Osteocyte (in vitro differentiated cells): ENCODE data around the gene ZBTB18. TPM values are rescaled to one million over a fixed set of nuclear protein-coding genes. Genes with fewer than 3 reads are reported as not detected.

Experiments used
- DNase-seq: peaks from one replicate; pipeline ENCODE4 v3.0.0; 2021; ENCODE audit warnings: mixed read lengths; ENCODE audit not compliant: unreplicated experiment; ENCODE audit errors: extremely low spot score
- H3K27ac Mint-ChIP-seq: one replicate; pipeline ENCODE4 v1.8.0; 2021; ENCODE audit warnings: mild to moderate bottlenecking, mixed read lengths; ENCODE audit not compliant: unreplicated experiment
- H3K27me3 Mint-ChIP-seq: one replicate; pipeline ENCODE4 v1.8.0; 2021; ENCODE audit warnings: mixed read lengths; ENCODE audit not compliant: unreplicated experiment
- H3K36me3 Mint-ChIP-seq: one replicate; pipeline ENCODE4 v1.8.0; 2021; ENCODE audit warnings: mixed read lengths; ENCODE audit not compliant: unreplicated experiment
- H3K4me1 Mint-ChIP-seq: one replicate; pipeline ENCODE4 v1.8.0; 2021; ENCODE audit warnings: mixed read lengths; ENCODE audit not compliant: unreplicated experiment
- H3K4me3 Mint-ChIP-seq: one replicate; pipeline ENCODE4 v1.8.0; 2021; ENCODE audit warnings: mild to moderate bottlenecking, moderate library complexity, mixed read lengths; ENCODE audit not compliant: unreplicated experiment
- H3K9me3 Mint-ChIP-seq: one replicate; pipeline ENCODE4 v1.8.0; 2021; ENCODE audit warnings: mixed read lengths; ENCODE audit not compliant: unreplicated experiment
- total RNA-seq: library from RNA; stranded (reverse); gene quantifications from 2 replicates; pipeline ENCODE4 v1.2.1, GENCODE V29; 2021
- TF ChIP-seq, protein P1 (sequence below): fragments of 200-600 bp; sonication (generic); IDR thresholded peaks from 2 replicates; pipeline ENCODE4 v1.5.0; 2021; ENCODE audit warnings: antibody characterized with exemption, mild to moderate bottlenecking, moderate library complexity

The ZBTB18 gene
- total RNA-seq, 1 donor from 2014 or later = 24.2 TPM

DNA sequence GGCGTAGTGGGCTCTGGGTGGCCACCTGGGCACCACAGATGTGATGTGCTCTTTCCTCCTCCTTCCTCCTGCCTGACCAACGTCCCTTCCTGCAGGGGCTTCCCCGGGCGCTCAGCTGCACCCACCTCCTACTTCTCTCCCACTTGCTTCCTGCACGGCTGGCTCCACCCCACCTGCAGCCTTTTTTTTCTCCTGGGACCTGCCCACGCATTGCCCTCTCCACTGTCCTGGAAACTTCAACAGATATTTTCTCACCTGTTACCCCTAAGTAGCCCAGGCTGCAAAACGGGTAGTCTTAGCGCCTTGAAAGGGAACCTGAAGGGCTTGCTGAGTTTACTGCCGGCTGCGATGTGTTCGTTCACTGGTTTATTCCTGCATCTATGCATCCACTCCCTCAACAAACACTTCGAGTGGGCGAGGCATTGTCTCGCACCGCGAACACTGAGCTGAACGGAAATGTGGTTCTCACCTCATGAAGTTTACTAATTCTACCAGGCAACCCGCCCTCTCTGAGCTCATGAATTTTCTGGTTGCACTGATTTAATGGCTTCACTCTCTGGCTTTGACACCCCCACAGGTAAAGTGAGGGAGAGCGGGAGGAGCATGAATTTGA is 23.6 kb downstream of the ZBTB18 start:
- Mint-ChIP-seq H3K4me3 (no peak overlapping the region), H3K9me3 (no peaks in the 10 kb centered on the region), H3K27me3 (no peaks in the 10 kb centered on the region), H3K4me1 (peaks cover 6% of the 10 kb centered on the region), H3K36me3 (no peaks in the 10 kb centered on the region), H3K27ac (no peak overlapping the region)
- TF ChIP-seq, protein P1, sequence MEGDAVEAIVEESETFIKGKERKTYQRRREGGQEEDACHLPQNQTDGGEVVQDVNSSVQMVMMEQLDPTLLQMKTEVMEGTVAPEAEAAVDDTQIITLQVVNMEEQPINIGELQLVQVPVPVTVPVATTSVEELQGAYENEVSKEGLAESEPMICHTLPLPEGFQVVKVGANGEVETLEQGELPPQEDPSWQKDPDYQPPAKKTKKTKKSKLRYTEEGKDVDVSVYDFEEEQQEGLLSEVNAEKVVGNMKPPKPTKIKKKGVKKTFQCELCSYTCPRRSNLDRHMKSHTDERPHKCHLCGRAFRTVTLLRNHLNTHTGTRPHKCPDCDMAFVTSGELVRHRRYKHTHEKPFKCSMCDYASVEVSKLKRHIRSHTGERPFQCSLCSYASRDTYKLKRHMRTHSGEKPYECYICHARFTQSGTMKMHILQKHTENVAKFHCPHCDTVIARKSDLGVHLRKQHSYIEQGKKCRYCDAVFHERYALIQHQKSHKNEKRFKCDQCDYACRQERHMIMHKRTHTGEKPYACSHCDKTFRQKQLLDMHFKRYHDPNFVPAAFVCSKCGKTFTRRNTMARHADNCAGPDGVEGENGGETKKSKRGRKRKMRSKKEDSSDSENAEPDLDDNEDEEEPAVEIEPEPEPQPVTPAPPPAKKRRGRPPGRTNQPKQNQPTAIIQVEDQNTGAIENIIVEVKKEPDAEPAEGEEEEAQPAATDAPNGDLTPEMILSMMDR = no peak
- peak; percentile 56 for DNase-seq

DNA sequence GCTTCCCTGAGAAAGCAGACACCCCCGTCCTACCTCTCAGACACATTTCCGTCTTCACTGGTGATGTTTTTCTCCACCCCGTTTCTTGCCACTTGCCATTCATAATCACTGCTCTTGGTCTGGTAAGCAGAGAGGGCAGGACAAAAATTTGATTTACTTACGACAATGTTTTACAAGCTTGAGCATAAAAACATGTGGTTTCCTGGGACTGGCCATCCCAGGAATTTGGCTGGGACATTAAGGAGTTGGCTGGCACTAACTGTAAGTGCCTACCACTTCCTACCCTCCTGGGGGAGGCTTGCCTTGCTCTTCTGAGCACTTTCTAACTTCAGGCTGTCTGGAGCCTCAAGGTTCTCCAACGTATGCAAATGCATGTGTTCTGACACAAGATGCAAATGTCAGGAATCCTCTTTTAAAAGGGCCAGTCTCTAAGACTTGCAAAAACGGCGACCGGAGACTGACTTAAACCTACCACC is 24.2 kb downstream of the ZBTB18 start:
- Mint-ChIP-seq H3K4me3 (no peak overlapping the region), H3K9me3 (no peaks in the 10 kb centered on the region), H3K36me3 (no peaks in the 10 kb centered on the region), H3K27ac (no peak overlapping the region), H3K4me1 (peaks cover 6% of the 10 kb centered on the region), H3K27me3 (no peaks in the 10 kb centered on the region)
- TF ChIP-seq, protein P1 = no peak
- no peak for DNase-seq

DNA sequence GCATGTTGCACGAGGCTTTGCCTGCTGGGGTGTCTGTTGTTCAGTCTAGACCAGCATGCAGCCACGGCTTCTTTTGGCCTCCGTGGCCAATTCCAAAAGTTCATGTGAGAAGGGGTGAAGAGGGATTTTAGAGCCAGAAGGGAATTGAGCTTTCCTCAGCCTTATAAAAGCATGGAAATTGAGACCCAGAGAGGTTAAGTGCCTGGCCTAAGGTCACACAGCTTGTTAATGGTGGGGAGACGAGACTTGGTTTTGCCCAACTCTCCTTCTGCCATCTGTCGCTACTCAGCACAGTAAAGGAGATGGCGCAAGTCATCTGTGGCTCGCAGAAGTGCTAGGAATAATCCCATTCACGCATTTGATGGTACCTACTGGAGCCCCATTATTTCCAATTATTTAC is 25.7 kb downstream of the ZBTB18 start:
- Mint-ChIP-seq H3K27ac (no peak overlapping the region), H3K4me1 (peaks cover 6% of the 10 kb centered on the region), H3K9me3 (no peaks in the 10 kb centered on the region), H3K27me3 (peaks cover under 1% of the 10 kb centered on the region), H3K4me3 (no peak overlapping the region), H3K36me3 (no peaks in the 10 kb centered on the region)
- no peak for DNase-seq
- TF ChIP-seq, protein P1 = no peak

DNA sequence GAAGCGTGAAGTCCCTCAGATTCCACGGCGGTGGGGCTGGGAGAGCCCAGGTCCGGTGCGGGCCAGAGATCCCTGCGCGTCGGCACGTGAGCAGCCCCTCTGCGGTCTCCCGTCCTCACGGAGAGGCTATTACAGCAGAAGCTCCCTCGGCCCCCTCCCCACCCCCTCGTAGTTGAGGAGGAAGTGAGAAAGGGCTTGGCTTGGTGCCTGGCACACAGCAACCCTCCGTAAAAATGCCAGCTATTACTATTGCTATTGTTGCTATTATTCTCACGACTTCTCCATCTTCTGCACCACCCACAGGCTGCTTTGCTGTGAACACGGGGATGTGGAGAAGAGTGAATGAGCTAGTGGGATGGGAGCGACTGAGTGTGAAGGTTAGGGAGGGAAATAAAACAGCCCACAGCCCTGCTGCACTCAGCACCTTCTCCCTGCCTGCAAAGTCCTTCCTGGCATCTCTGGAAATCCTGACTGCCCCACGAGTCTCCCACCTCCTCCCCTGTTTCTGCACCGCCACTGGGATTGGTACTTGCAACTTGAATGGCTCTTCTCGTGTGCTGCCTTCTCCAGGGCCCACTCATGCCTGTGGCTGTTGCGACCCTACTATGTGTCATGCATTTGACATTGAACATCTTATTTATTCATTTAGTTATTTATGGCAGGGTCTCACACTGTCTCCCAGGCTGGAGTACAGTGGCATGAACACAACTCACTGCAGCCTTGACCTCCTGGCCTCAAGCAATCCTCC is 26.6 kb downstream of the ZBTB18 start:
- TF ChIP-seq, protein P1 = no peak
- H3K4me3 Mint-ChIP-seq = no peak overlapping the region
- peaks cover 6% of the 10 kb centered on the region for H3K4me1 Mint-ChIP-seq
- peaks cover 9% of the 10 kb centered on the region for H3K27me3 Mint-ChIP-seq
- peak; percentile 83 for DNase-seq
- H3K9me3 Mint-ChIP-seq = no peaks in the 10 kb centered on the region
- no peaks in the 10 kb centered on the region for H3K36me3 Mint-ChIP-seq
- H3K27ac Mint-ChIP-seq = no peak overlapping the region

DNA sequence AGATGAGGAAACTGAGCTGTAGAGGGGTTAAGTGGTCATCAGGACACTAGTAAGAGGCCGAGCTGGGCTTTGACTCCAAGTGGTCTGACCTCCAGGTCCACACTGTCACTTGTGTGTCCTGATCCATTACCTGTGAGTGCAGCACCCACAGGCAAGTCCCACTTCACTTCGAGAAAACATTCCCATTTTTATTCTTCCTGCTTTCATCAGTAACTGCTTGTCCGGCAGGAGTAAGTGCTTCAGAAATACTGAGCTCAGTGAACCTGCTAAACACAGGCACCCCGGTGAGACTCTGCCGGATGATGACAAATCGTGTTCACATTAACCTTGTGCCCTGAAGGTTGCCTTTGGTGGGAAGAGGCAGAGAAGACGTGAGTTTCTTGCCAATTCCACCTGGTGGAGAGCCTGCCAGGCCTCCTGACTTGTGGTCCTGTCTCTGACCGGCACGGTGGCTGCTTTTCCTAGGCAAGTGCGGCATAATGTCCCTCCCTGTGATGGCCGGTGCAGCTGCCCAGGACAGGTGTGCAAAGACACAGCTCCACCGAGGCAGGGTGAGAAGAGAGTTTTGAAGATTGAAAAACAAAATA is 29.4 kb downstream of the ZBTB18 start:
- Mint-ChIP-seq H3K27me3 (peaks cover 14% of the 10 kb centered on the region), H3K9me3 (no peaks in the 10 kb centered on the region), H3K4me3 (no peak overlapping the region), H3K27ac (no peak overlapping the region), H3K36me3 (no peaks in the 10 kb centered on the region), H3K4me1 (peaks cover 2% of the 10 kb centered on the region)
- TF ChIP-seq, protein P1 = no peak
- peak; percentile 62 for DNase-seq
